Small intestine (tissue), 7 donors: ENCODE results near the gene BICRAL. TPM values are rescaled to one million over a fixed set of nuclear protein-coding genes. Genes with fewer than 3 reads are reported as not detected.

ENCODE experiments used
- DNase-seq, 2 donors: peaks; one replicate each; pipeline versions ENCODE4 v3.0.0 to v3.0.0-alpha.2; 2013
- FAIRE-seq: peaks from 2 replicates; lab custom pipeline; 2012; peaks lifted over from hg19 to GRCh38; lab: Jason Lieb, UNC
- H3K27ac ChIP-seq, 3 donors: one replicate each; pipeline ENCODE4 v1.5.1; 2013; ENCODE audit warnings: low read length in 2 of 3, mild to moderate bottlenecking in 2 of 3, control low read depth in 1 of 3, inconsistent platforms in 1 of 3, low read depth in 1 of 3, moderate library complexity in 1 of 3
- H3K27me3 ChIP-seq, 3 donors: one replicate each; pipeline ENCODE4 v1.6.1; 2013; ENCODE audit warnings: low read length in 3 of 3, inconsistent platforms in 1 of 3; ENCODE audit not compliant: control insufficient read depth in 3 of 3, insufficient read depth in 3 of 3
- H3K36me3 ChIP-seq, 3 donors: one replicate each; pipeline ENCODE4 v1.6.1; 2013; ENCODE audit warnings: low read length in 3 of 3, inconsistent platforms in 1 of 3, low read depth in 1 of 3, mild to moderate bottlenecking in 1 of 3, moderate library complexity in 1 of 3; ENCODE audit not compliant: control insufficient read depth in 3 of 3, insufficient read depth in 2 of 3
- H3K4me1 ChIP-seq, 3 donors: one replicate each; pipeline ENCODE4 v1.6.1; 2013; ENCODE audit warnings: low read length in 2 of 3, inconsistent platforms in 1 of 3, low read depth in 1 of 3, mild to moderate bottlenecking in 1 of 3, moderate library complexity in 1 of 3; ENCODE audit not compliant: control insufficient read depth in 3 of 3, insufficient read depth in 2 of 3
- H3K4me3 ChIP-seq, 3 donors: one replicate each; pipeline ENCODE4 v1.5.1; 2013; ENCODE audit warnings: low read length in 3 of 3, control low read depth in 1 of 3, inconsistent platforms in 1 of 3, low read depth in 1 of 3, mild to moderate bottlenecking in 1 of 3, moderate library complexity in 1 of 3
- H3K9me3 ChIP-seq, 2 donors: one replicate each; pipeline ENCODE4 v1.6.1; 2013; ENCODE audit warnings: low read depth in 1 of 2, low read length in 1 of 2; ENCODE audit not compliant: control insufficient read depth in 2 of 2, insufficient read depth in 1 of 2
- WGBS, 3 donors: extraction: QIAGEN DNeasy Blood & Tissue Kit; methylation state at CpG; one replicate each; pipeline ENCODE4 v1.1.7; 2013; 5-methylcytosine and 5-hydroxymethylcytosine counted together
- polyA plus RNA-seq, 4 donors: library from polyadenylated mRNA; stranded (reverse) in 3 of 4; unstranded in 1 of 4; fragments of 200-250 nt in 3 of 4; fragments of 120-200 nt in 1 of 4; gene quantifications; one replicate each; pipeline versions ENCODE4 v1.2.1 to v1.2.3, GENCODE V29; 2013
- donor health status: healthy with polysubstance abuse.
- donor health status: control.
- donor health status: control.
- donor health status: Bipolar disorder and iron deficiency.
- donor health status: healthy.

BICRAL gene
- polyA plus RNA-seq, 4 donors, result 3.2 to 15.4 (median 4.7) TPM

- 0% methylated on average over 52 to 57 of the region's 57 CpGs for WGBS, 3 donors
- H3K4me3 ChIP-seq, result peak within 1 kb of the TSS; percentile 79 to 99 (median 89)
- FAIRE-seq (no peak), DNase-seq (peak; percentile 98 to 99)
- no peaks in the 10 kb centered on the region for H3K27me3 ChIP-seq
- H3K4me1 ChIP-seq, result peaks cover 0 to 13% (median 0%) of the 10 kb centered on the region in 3 donors
- peak within 1 kb of the TSS; percentile 87 to 97 (median 96) for H3K27ac ChIP-seq
- no peaks in the 10 kb centered on the region for H3K9me3 ChIP-seq
- peaks cover 0 to 14% (median 0%) of the 10 kb centered on the region in 3 donors for H3K36me3 ChIP-seq
These were observed 36.0 kb upstream of the BICRAL start, which contains the start of gene TBCC for GRCh38 chr6:42745640-42746462. Gene TBCC, minus strand, starts transcription at chr6:42746103. Its CDS starts 30 bp downstream, at chr6:42746073.

- Histone ChIP-seq H3K36me3 (peaks cover 0 to 14% (median 0%) of the 10 kb centered on the region in 3 donors), H3K9me3 (no peaks in the 10 kb centered on the region), H3K4me3 (peak overlapping the region; percentile 62 to 86 (median 81)), H3K27me3 (no peaks in the 10 kb centered on the region), H3K27ac (peak overlapping the region; percentile 78 to 97 (median 91)), H3K4me1 (peaks cover 0 to 13% (median 0%) of the 10 kb centered on the region in 3 donors)
- peak; percentile 73 to 87 for DNase-seq
- FAIRE-seq, result no peak
- WGBS, 3 donors, result 0 to 1% (median 0%) methylated on average over 42 to 55 of the region's 55 CpGs
These were observed 35.1 kb upstream of the BICRAL start for GRCh38 chr6:42746463-42747391.

GRCh38 chr6:42748203-42748898 lies 33.5 kb upstream of the BICRAL start:
- FAIRE-seq, result no peak
- no peak overlapping the region for H3K4me3 ChIP-seq
- H3K27ac ChIP-seq, result peak overlapping the region in 1 of 3 donors; percentile 17
- H3K27me3 ChIP-seq, result no peaks in the 10 kb centered on the region
- H3K36me3 ChIP-seq, result peaks cover 0 to 12% (median 0%) of the 10 kb centered on the region in 3 donors
- no peak for DNase-seq
- peaks cover 0 to 13% (median 0%) of the 10 kb centered on the region in 3 donors for H3K4me1 ChIP-seq
- 37 to 55% (median 46%) methylated on average over 8 of the region's 8 CpGs for WGBS, 3 donors
- no peaks in the 10 kb centered on the region for H3K9me3 ChIP-seq

- DNase-seq, result no peak
- Histone ChIP-seq H3K9me3 (no peaks in the 10 kb centered on the region), H3K27me3 (no peaks in the 10 kb centered on the region), H3K4me1 (peaks cover 0 to 10% (median 0%) of the 10 kb centered on the region in 3 donors), H3K27ac (no peak overlapping the region), H3K4me3 (no peak overlapping the region), H3K36me3 (no peaks in the 10 kb centered on the region)
- FAIRE-seq, result no peak
- WGBS, 3 donors, result 79 to 85% (median 84%) methylated on average over 3 of the region's 3 CpGs
These were observed 30.8 kb upstream of the BICRAL start for GRCh38 chr6:42751055-42751454.

GRCh38 chr6:42754759-42755158 lies 27.1 kb upstream of the BICRAL start:
- WGBS, 3 donors, result 93 to 96% (median 95%) methylated on average over 5 of the region's 5 CpGs

GRCh38 chr6:42756722-42757121 lies 25.1 kb upstream of the BICRAL start:
- Histone ChIP-seq H3K27ac (no peak overlapping the region), H3K4me1 (no peaks in the 10 kb centered on the region), H3K9me3 (no peaks in the 10 kb centered on the region), H3K36me3 (peaks cover 0 to 6% (median 0%) of the 10 kb centered on the region in 3 donors), H3K4me3 (no peak overlapping the region), H3K27me3 (no peaks in the 10 kb centered on the region)
- FAIRE-seq (no peak), DNase-seq (no peak)
- WGBS, 3 donors, result 93 to 98% (median 98%) methylated on average over 7 of the region's 7 CpGs

More at GRCh38 chr6:42754759-42755158, 27.1 kb upstream of the BICRAL start:
- no peak overlapping the region for H3K4me3 ChIP-seq
- H3K9me3 ChIP-seq, result no peaks in the 10 kb centered on the region
- no peaks in the 10 kb centered on the region for H3K4me1 ChIP-seq
- FAIRE-seq (no peak), DNase-seq (no peak)
- peaks cover 0 to 4% (median 0%) of the 10 kb centered on the region in 3 donors for H3K36me3 ChIP-seq
- H3K27ac ChIP-seq, result no peak overlapping the region
- no peaks in the 10 kb centered on the region for H3K27me3 ChIP-seq

- no peak overlapping the region for H3K4me3 ChIP-seq
- WGBS, 3 donors, result 92 to 98% (median 96%) methylated on average over 3 of the region's 3 CpGs
- H3K27me3 ChIP-seq, result no peaks in the 10 kb centered on the region
- H3K9me3 ChIP-seq, result no peaks in the 10 kb centered on the region
- no peak for FAIRE-seq
- H3K4me1 ChIP-seq, result peaks cover 0 to 4% (median 2%) of the 10 kb centered on the region in 3 donors
- no peak overlapping the region for H3K27ac ChIP-seq
- peaks cover 0 to 6% (median 0%) of the 10 kb centered on the region in 3 donors for H3K36me3 ChIP-seq
- DNase-seq, result no peak
These were observed 23.0 kb upstream of the BICRAL start for GRCh38 chr6:42758756-42759430.
